ENCODE results near the gene KRT14. TPM values are rescaled to one million over a fixed set of nuclear protein-coding genes. Genes with fewer than 3 reads are reported as not detected.
"Not testable (repeated sequence)": the region's sequence is repeated elsewhere in the genome, so short reads cannot be mapped to it uniquely, and the experiment has no call there.

KRT14 gene
- total RNA-seq, 3 donors from 2014 or later, result 0.80 to 692 (median 388) TPM

DNA sequence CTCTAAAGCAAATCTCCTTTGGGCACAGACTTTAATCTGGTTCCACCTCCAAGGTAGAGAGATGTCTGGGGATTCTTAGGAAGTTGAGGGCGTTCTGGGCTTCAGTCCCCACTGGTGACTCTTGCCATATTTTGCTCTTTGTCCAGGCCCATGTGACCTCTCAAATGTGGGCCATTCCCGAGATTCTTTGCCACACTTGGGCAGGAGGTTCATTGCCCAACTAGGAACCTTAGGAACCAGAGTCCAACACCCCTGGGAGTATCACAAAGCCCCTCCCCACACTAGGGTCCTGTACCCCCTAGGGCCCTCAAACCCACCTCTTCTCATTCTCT is 6.5 kb downstream of the KRT14 start:
- TF ChIP-seq POLR2AphosphoS5 (IDR thresholded peaks at IDR 0.05) (no peak), POLR2A (IDR thresholded peaks at IDR 0.05) (no peak)
- TF ChIP-seq, protein P1, sequence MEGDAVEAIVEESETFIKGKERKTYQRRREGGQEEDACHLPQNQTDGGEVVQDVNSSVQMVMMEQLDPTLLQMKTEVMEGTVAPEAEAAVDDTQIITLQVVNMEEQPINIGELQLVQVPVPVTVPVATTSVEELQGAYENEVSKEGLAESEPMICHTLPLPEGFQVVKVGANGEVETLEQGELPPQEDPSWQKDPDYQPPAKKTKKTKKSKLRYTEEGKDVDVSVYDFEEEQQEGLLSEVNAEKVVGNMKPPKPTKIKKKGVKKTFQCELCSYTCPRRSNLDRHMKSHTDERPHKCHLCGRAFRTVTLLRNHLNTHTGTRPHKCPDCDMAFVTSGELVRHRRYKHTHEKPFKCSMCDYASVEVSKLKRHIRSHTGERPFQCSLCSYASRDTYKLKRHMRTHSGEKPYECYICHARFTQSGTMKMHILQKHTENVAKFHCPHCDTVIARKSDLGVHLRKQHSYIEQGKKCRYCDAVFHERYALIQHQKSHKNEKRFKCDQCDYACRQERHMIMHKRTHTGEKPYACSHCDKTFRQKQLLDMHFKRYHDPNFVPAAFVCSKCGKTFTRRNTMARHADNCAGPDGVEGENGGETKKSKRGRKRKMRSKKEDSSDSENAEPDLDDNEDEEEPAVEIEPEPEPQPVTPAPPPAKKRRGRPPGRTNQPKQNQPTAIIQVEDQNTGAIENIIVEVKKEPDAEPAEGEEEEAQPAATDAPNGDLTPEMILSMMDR (IDR thresholded peaks at IDR 0.05), result no peak
- Histone ChIP-seq H3K36me3 (no peaks in the 10 kb centered on the region), H3K9me3 (no peaks in the 10 kb centered on the region), H3K4me3 (no peak overlapping the region), H3K27ac (peak overlapping the region; percentile 86 to 90), H3K4me1 (no peaks in the 10 kb centered on the region), H3K27me3 (no peaks in the 10 kb centered on the region)
- DNase-seq (ENCODE audit: low spot score in 2 of 2), result no peak
- intact Hi-C loops (cut with DNase I; ENCODE audit: low total_unique reads), result no loop called here

DNA sequence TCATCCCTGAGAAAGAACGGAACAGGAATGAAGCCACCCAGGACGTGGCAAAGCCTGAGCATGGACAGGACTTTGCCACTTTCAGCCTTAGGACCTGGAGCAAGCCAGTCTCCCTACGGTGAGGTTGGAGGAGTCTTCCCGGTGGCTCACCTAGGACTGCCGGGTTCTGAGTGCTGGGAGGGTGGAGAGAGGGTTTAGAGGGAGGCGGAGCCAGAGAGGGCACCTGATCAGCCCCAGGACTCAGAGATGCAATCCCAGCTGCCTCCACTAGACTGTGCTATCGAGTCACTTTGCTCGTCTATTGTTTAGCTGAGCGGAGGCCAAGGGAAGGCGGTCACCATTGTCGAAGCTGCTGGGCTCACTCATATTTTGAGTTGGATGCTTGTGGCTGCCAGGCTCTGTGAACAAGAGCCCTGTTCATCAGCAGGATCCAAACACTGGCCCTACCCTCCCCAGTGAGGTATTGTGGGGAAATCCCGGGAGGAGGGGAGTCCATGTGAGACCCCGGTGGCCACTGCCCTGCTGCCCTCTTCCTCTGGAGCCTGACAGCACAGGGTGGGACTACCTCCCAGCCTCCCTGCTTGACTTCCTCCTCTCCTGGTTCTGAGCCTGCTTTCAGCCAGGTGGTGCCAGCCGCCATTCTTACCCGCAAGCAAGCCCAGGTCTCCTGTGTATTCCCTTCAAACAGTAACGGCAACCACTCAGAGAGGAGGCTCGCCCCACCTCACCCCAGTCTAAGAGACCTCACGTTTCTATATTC is 7.0 kb downstream of the KRT14 start:
- intact Hi-C loops (cut with DNase I; ENCODE audit: low total_unique reads), result no loop called here
- peak; percentile 32 for TF ChIP-seq POLR2A (IDR thresholded peaks at IDR 0.05)
- TF ChIP-seq, protein P1 (IDR thresholded peaks at IDR 0.05), result peak; percentile 82 to 98 (median 86)
- peak in 1 of 3 donors; percentile 79 for TF ChIP-seq POLR2AphosphoS5 (IDR thresholded peaks at IDR 0.05)
- no peaks in the 10 kb centered on the region for H3K36me3 ChIP-seq
- H3K27ac ChIP-seq, result peak overlapping the region; percentile 86 to 90
- H3K27me3 ChIP-seq, result no peaks in the 10 kb centered on the region
- H3K4me3 ChIP-seq, result peak overlapping the region in 1 of 3 donors; percentile 43
- H3K9me3 ChIP-seq, result no peaks in the 10 kb centered on the region
- no peaks in the 10 kb centered on the region for H3K4me1 ChIP-seq
- peak; percentile 91 to 95 for DNase-seq (ENCODE audit: low spot score in 2 of 2)

DNA sequence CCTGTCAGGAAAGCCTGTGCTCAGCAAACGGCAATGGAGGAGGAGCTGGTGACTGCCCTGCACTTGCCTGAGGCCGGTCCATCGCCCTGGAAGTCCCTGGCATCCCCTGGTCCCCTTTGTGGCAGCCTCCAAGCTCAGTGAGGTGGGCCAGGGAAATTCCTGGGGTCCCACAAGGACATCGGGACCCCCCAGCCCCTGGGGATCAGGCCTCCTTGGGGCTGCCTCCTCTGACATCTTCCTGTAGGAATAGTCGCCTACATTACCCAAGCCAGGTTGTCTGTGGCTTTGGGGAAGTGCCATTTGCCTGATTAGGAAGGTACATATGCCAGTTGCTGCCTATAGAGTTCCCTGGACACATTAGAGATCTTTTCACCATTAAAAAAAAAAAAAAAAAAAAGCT is 7.7 kb downstream of the KRT14 start:
- Histone ChIP-seq H3K27me3 (no peaks in the 10 kb centered on the region), H3K4me1 (no peaks in the 10 kb centered on the region), H3K4me3 (no peak overlapping the region), H3K36me3 (no peaks in the 10 kb centered on the region), H3K9me3 (no peaks in the 10 kb centered on the region), H3K27ac (peak overlapping the region; percentile 81 to 90)
- TF ChIP-seq POLR2AphosphoS5 (IDR thresholded peaks at IDR 0.05) (no peak), POLR2A (IDR thresholded peaks at IDR 0.05) (no peak)
- TF ChIP-seq, protein P1 (IDR thresholded peaks at IDR 0.05), result no peak
- no peak for DNase-seq (ENCODE audit: low spot score in 2 of 2)
- intact Hi-C loops (cut with DNase I; ENCODE audit: low total_unique reads), result no loop called here

DNA sequence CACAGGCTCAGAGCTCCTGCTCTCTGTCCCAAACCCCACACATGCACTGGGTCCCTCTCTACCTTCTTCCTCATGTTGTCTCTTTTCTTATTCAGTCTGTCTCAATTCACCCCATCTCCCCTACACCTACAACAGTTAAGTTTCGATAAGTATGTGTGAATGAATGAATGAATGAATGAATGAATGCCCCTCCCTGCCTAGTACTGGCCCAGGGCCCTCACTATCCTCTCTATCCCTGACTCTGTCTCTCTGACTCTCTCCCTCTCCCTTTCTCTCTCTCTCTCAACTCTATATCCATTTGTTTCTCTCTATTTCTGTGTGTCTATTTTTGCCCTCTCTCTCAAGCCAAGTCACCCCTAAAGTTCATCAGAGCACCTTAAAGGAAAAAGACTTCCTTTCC is 8.2 kb downstream of the KRT14 start:
- intact Hi-C loops (cut with DNase I; ENCODE audit: low total_unique reads), result no loop called here
- no peaks in the 10 kb centered on the region for H3K9me3 ChIP-seq
- H3K36me3 ChIP-seq, result no peaks in the 10 kb centered on the region
- peak overlapping the region; percentile 81 to 90 for H3K27ac ChIP-seq
- H3K4me3 ChIP-seq, result no peak overlapping the region
- no peaks in the 10 kb centered on the region for H3K27me3 ChIP-seq
- TF ChIP-seq POLR2A (IDR thresholded peaks at IDR 0.05), result no peak
- TF ChIP-seq, protein P1 (IDR thresholded peaks at IDR 0.05), result no peak
- TF ChIP-seq POLR2AphosphoS5 (IDR thresholded peaks at IDR 0.05), result no peak
- no peaks in the 10 kb centered on the region for H3K4me1 ChIP-seq
- DNase-seq (ENCODE audit: low spot score in 2 of 2), result no peak

DNA sequence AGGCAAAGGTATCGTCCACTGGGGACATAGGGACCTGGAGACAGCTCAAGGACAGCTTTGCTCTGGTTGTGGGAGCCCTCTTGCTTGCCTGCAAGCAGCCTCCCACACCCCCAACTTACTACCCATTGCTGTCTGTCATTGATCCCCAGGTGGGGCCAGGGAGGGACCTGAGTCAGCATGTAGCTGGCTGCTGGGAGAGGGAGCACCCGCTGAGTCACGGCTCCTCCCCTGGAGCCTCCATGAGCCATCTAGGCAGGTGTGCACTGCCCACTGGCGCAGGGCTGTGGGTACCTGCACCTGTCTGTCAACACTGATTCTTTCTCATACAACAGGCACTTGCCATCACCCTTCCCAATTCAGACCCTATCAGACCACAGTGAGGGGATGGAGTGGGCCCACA is 10.0 kb downstream of the KRT14 start:
- H3K36me3 ChIP-seq; H3K4me1 ChIP-seq; H3K27me3 ChIP-seq; H3K4me3 ChIP-seq; intact Hi-C loops (cut with DNase I; ENCODE audit: low total_unique reads); H3K27ac ChIP-seq; DNase-seq (ENCODE audit: low spot score in 2 of 2); H3K9me3 ChIP-seq: not testable (repeated sequence)
